ENCODE measurements around the gene ARSA. TPM values are rescaled to one million over a fixed set of nuclear protein-coding genes. Genes with fewer than 3 reads are reported as not detected.

ARSA gene
- total RNA-seq, 1 experiment from 2014 or later, result 10.3 TPM

- Histone ChIP-seq H3K9me3 (ENCODE audit: control insufficient read depth, low read depth, low read length) (no peaks in the 10 kb centered on the region), H3K79me1 (ENCODE audit: insufficient read depth, low read depth, low read length, poor library complexity, severe bottlenecking) (peaks cover 4% of the 10 kb centered on the region), H3K27me3 (ENCODE audit: insufficient read depth, low read length) (no peaks in the 10 kb centered on the region), H3K4me1 (ENCODE audit: insufficient read depth, low read length) (peaks cover 2% of the 10 kb centered on the region; the same call in 1 of the 2 replicates), H2BK15ac (ENCODE audit: low read depth, low read length) (no peak overlapping the region), H3K23ac (ENCODE audit: insufficient read length, low read depth, low read length) (no peak overlapping the region), H4K91ac (ENCODE audit: insufficient read length, low read depth, low read length) (no peak overlapping the region), H4K20me1 (ENCODE audit: control insufficient read depth, insufficient read depth, insufficient read length) (no peaks in the 10 kb centered on the region), H3K18ac (ENCODE audit: insufficient read length, low read depth, low read length) (no peak overlapping the region), H4K8ac (replicated peaks; ENCODE audit: insufficient read length, low read depth, low read length) (no peak overlapping the region), H3K9ac (ENCODE audit: extremely low read depth, insufficient read length, low read length) (no peak overlapping the region), H3K79me2 (ENCODE audit: insufficient read depth, low read length) (no peaks in the 10 kb centered on the region), H3K14ac (ENCODE audit: insufficient read depth, low read length) (no peak overlapping the region; the same call in 1 of the 2 replicates), H2AFZ (ENCODE audit: low read length) (no peak overlapping the region), H2BK120ac (ENCODE audit: low read depth, low read length, poor library complexity, severe bottlenecking) (no peak overlapping the region), H2BK20ac (ENCODE audit: low read depth, low read length, poor library complexity, severe bottlenecking) (no peak overlapping the region), H3K56ac (ENCODE audit: insufficient read length, low read depth, low read length) (no peak overlapping the region), H3T11ph (ENCODE audit: low read length) (no peak overlapping the region), H2BK5ac (ENCODE audit: insufficient read length, low read length) (no peak overlapping the region), H3K4ac (ENCODE audit: low read depth, low read length) (no peak overlapping the region), H3K4me2 (ENCODE audit: insufficient read depth, insufficient read length, low read length) (no peak overlapping the region), H4K5ac (ENCODE audit: insufficient read length, low read depth, low read length) (no peak overlapping the region), H2AK5ac (ENCODE audit: insufficient read length, low read length) (no peak overlapping the region), H3K23me2 (ENCODE audit: insufficient read length, low read depth, low read length, poor library complexity, severe bottlenecking) (no peaks in the 10 kb centered on the region), H3K27ac (ENCODE audit: insufficient read length, low read depth, low read length) (no peak overlapping the region), H2BK12ac (ENCODE audit: insufficient read length, low read depth, low read length) (no peak overlapping the region)
- Mint-ChIP-seq H3K27me3 (ENCODE audit: low read depth) (no peaks in the 10 kb centered on the region; the same call in 1 of the 2 replicates), H3K27ac (peak overlapping the region in 1 of 3 experiments; percentile 70; a peak in 3 of 7 replicates), H3K4me3 (no peak overlapping the region), H3K4me1 (0 out of 4 replicates have a peak, but pooled peaks cover 0 to 6% of the 10 kb centered on the region in 2 experiments), H3K9me3 (no peaks in the 10 kb centered on the region), H3K36me3 (ENCODE audit: insufficient read depth in 1 of 3, low read depth in 3 of 3) (peaks cover 4 to 61% (median 54%) of the 10 kb centered on the region in 3 experiments)
- WGBS (ENCODE audit: extremely low coverage, insufficient read length, low lambda C conversion rate), result no CpG with 5 or more reads among the region's 18 CpGs
- no peak for TF ChIP-seq CTCF (conservative IDR thresholded peaks at IDR 0.05)
- DNase-seq, result no peak
Observed at GRCh38 chr22:50576806-50577696, 50.9 kb downstream of the ARSA start.

Data from H9 (cell line).